NCI-H2196 (cell line): ENCODE results near the gene LMO7.
"Not testable (repeated sequence)": the region's sequence is repeated elsewhere in the genome, so short reads cannot be mapped to it uniquely, and the experiment has no call there.

Source experiments
- DNase-seq: peaks from one replicate; lab custom pipeline; 2025; ENCODE audit not compliant: unreplicated experiment; lab: John Stamatoyannopoulos, UW

The LMO7 gene

GRCh38 chr13:75695908-75696307 is 59.8 kb downstream of the LMO7 start:
- peak; percentile 51 for DNase-seq

- no peak for DNase-seq
Observed at GRCh38 chr13:75699062-75699461, 62.9 kb downstream of the LMO7 start.

- not testable (repeated sequence) for DNase-seq
Observed at GRCh38 chr13:75699717-75700116, 63.6 kb downstream of the LMO7 start.

- no peak for DNase-seq
Observed at GRCh38 chr13:75700552-75700951, 64.4 kb downstream of the LMO7 start.

GRCh38 chr13:75702476-75702875 is 66.3 kb downstream of the LMO7 start:
- no peak for DNase-seq

- no peak for DNase-seq
Observed at GRCh38 chr13:75703769-75704168, 67.6 kb downstream of the LMO7 start.

GRCh38 chr13:75704194-75704926 is 68.2 kb downstream of the LMO7 start:
- no peak for DNase-seq

GRCh38 chr13:75704927-75705288 is 68.8 kb downstream of the LMO7 start:
- DNase-seq, result no peak

GRCh38 chr13:75705395-75705794 is 69.3 kb downstream of the LMO7 start:
- no peak for DNase-seq

- no peak for DNase-seq
Observed at GRCh38 chr13:75705908-75706307, 69.8 kb downstream of the LMO7 start.

GRCh38 chr13:75713852-75714251 is 77.7 kb downstream of the LMO7 start:
- no peak for DNase-seq

GRCh38 chr13:75715601-75716523 is 79.7 kb downstream of the LMO7 start:
- no peak for DNase-seq

- no peak for DNase-seq
Observed at GRCh38 chr13:75717525-75717924, 81.4 kb downstream of the LMO7 start.

- no peak for DNase-seq
Observed at GRCh38 chr13:75721307-75721706, 85.2 kb downstream of the LMO7 start.

GRCh38 chr13:75723901-75724300 is 87.8 kb downstream of the LMO7 start:
- DNase-seq, result no peak

GRCh38 chr13:75724752-75725517 is 88.8 kb downstream of the LMO7 start:
- DNase-seq, result no peak

- DNase-seq, result no peak
Observed at GRCh38 chr13:75725736-75726135, 89.6 kb downstream of the LMO7 start.

- no peak for DNase-seq
Observed at GRCh38 chr13:75726306-75726705, 90.2 kb downstream of the LMO7 start.

GRCh38 chr13:75733113-75733512 is 97.0 kb downstream of the LMO7 start:
- not testable (repeated sequence) for DNase-seq

- no peak for DNase-seq
Observed at GRCh38 chr13:75736173-75736572, 100.0 kb downstream of the LMO7 start.

- no peak for DNase-seq
Observed at GRCh38 chr13:75738841-75739240, 102.7 kb downstream of the LMO7 start.
